GM18505 (cell line): ENCODE data around the gene LITAF.
"Not testable (repeated sequence)": the region's sequence is repeated elsewhere in the genome, so short reads cannot be mapped to it uniquely, and the experiment has no call there.

Experiments
- ATAC-seq: cut with Tn5 transposase; IDR thresholded peaks from one replicate; pipeline ENCODE4 v1.9.1; 2021; ENCODE audit not compliant: unreplicated experiment
- POLR2A ChIP-seq: IDR thresholded peaks from 4 replicates; pipeline ENCODE4 v1.6.1; 2011; ENCODE audit warnings: borderline replicate concordance; ENCODE audit not compliant: insufficient read depth, insufficient read length; ENCODE audit errors: extremely low read depth

Gene LITAF

DNA sequence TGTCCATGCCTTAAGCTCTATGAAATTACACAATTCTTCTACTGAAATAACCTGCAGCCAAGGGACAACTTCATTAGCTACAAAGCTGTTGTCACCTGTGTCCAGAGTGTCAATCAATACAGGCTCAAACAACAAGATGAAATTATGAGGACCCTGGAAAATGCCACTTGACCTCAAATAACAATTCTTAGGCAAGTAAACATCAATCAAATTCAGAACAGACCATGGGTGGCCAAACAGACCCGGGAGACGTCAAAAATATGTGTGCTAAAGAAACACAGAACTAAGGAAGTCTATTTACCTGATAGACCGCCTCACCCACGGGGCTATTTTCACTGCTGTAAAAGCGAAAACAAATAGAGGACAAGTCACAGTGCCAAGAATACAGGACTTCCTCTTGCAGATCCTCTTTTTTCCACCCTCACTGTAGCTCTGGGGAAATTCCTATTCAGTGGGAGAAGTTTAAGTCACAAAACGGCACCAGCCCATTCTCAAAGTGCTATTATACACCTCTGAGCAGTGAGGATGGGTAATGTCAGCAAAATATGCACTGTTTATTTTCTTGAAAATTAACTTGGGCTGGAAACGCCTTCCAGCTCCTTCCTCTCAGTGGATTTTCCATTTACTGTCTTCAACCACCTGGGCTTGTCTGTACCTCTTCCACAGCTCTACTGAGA, 2.7 kb downstream of the LITAF start:
- no peak for TF ChIP-seq POLR2A
- ATAC-seq, result no peak

GRCh38 chr16:11583166-11583565, 3.6 kb downstream of the LITAF start:
- TF ChIP-seq POLR2A, result no peak

GRCh38 chr16:11582157-11582814, 4.4 kb downstream of the LITAF start:
- no peak for TF ChIP-seq POLR2A
- ATAC-seq, result no peak

More at GRCh38 chr16:11583166-11583565, 3.6 kb downstream of the LITAF start:
- no peak for ATAC-seq

DNA sequence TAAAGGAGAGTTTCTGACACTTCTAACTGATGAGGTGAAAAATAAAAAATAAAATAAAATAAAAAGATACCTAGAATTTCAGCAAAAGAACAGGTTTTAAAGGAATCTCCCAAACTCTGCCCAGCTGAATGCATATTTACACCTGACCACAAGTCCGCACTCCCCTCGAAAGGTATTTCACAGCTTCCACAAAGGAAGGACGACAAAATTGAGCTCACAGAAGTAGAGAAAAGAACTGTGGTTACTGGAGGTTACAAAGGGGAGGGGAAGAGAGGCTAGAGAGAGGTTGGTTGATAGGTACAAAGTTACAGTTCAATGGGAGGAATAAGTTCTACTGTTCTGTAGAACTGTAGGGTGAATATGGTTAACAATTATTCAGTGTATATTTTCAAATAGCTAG, 5.0 kb downstream of the LITAF start:
- ATAC-seq, result no peak
- TF ChIP-seq POLR2A, result no peak

GRCh38 chr16:11580451-11581086, 6.2 kb downstream of the LITAF start:
- TF ChIP-seq POLR2A, result no peak
- ATAC-seq, result no peak

DNA sequence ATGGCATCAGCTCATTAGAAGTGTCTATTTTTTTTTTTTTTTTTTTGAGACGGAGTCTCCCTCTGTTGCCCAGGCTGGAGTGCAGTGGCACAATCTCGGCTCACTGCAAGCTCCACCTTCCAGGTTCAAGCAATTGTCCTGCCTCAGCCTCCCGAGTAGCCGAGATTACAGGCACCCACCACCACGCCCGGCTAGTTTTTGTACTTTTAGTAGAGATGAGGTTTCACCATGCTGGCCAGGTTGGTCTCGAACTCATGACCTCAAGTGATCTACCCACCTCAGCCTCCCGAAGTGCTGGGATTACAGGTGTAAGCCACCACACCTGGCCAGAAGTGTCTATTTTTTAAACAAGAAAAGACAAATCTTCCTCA, 9.4 kb downstream of the LITAF start:
- ATAC-seq, result not testable (repeated sequence)

DNA sequence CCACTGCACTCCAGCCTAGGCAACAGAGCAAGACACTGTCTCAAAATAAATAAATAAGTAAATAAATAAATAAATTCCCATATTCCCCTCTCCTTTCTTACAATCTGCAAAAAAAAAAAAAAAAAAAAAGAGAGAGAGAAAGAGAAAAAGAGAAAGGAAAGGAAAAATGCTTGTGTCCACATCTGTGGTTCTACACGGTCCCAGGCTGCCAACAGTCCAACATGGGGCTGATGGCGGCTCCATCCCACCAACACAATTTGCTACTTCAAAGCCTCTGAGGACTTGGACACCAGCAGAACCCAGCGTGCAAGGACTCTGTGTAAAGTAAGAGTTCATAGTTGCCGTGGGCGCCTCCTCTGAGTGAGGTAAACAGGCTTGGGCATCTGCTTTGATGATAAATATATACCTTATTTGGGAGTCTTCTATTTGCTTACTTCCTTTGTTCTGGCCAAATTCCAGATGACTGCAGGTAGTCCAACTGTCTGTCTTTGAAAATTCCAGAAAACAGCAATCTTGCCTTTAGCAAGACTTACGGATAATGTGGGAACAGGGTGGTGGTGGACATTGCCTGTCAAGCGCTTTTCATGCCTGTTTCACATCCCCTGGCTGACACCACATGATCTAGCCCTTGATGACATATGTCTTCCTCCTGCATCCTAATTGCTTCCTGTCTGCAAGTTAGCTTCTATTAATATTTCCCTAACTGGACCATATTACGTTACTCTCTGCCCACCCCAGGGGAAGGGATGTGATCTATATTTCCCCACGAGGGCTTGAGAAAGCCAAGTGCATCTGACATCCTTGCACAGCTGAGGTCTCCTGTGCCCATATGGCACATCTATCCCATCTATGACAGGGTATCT, 10.1 kb downstream of the LITAF start:
- no peak for TF ChIP-seq POLR2A
- ATAC-seq, result no peak

DNA sequence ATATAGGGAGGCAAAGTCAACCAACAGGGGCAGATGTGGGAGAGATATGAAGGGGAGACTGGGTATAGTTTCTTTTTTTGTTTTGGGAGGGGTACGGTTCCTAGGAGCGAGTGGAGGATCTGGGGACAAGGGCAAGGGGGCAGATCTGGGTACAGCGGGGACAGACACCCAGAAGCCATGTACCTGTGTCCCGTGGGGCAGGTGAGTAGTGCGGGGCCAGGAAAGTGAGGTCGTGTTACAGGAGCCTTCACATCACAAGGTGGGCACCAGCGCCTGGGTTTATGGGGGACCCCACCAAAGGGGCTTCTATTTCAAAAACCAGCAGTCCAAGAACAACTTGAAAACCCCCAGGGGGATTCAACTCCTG, 11.5 kb downstream of the LITAF start:
- no peak for TF ChIP-seq POLR2A

DNA sequence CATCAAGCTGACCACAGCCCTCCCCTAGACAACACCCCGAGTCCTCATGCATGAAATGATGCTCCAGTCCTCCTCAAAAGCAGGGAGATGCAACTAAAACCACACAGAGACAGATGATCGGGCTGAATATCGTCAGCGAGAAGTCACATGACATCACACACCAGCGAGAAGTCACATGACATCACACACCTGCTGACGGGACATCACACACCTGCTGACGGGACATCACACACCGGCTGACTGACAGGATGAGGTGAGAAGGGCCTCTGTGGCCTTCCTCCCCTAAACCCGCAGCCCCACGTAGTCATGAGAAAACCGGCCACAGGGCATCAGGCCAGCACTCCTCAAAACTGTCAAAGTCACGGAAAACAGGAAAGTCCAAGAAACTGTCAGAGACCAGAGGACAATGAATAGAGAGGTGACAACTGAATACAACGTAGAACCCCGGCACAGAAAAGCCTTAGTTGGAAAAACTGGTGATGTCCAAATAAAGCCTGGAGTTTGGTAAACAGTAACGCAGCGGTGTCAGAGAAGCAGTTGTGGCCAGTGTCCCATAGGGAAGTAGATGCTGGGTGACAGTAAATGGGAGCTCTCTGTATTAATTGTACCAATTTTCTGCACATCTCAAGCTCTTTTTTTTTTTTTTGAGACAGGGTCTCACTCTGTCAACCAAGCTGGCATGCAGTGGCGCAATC, 14.3 kb downstream of the LITAF start:
- TF ChIP-seq POLR2A, result no peak
- no peak for ATAC-seq

More for the DNA sequence above, 11.5 kb downstream of the LITAF start:
- ATAC-seq, result no peak

GRCh38 chr16:11571549-11571948, 15.2 kb downstream of the LITAF start:
- TF ChIP-seq POLR2A, result no peak
- no peak for ATAC-seq

DNA sequence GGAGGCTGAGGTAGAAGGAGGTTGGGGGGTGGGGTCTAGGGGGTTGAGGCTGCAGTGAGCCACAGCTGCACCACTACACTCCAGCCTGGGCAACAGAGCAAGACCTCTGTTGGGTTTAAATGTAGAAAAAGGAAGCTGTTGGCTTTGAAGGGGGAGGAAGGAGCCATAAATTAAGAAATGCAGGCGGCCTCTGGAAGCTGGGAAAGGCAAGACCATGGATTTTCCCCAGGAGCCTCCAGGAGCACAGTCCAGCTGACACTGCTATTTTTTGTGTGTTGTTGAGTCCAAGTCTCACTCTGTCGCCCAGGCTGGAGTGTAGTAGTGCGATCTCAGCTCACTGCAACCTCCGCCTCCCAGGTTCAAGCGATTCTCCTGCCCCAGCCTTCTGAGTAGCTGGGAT, 15.9 kb downstream of the LITAF start:
- no peak for ATAC-seq
- no peak for TF ChIP-seq POLR2A

DNA sequence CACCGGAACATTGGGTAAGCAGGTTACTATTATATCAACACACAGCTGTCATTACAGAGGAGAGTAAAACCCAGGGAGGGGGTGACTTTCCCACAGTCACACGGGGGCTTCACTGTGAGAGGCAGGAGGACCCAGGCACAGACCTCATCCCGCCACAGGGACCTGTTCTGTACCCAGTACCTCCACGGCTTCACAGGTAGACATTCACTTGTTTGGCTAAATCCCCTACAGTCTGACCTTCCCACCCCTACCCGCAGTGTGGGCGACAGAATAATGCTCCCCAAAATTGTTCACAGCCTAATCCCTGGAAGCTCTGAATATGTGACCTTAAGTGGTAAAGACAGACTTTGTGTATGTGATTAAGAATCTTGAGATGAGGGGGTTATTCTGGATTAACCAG, 16.5 kb downstream of the LITAF start:
- ATAC-seq, result no peak
- no peak for TF ChIP-seq POLR2A

- ATAC-seq, result no peak
- no peak for TF ChIP-seq POLR2A
Observed at GRCh38 chr16:11566398-11566797, 20.3 kb downstream of the LITAF start.
